AG09309 (cell line): ENCODE measurements around the gene DNAH11.
"Not testable (repeated sequence)": the region's sequence is repeated elsewhere in the genome, so short reads cannot be mapped to it uniquely, and the experiment has no call there.

ENCODE experiments used
- DNase-seq: peaks from one replicate; pipeline ENCODE4 v3.0.0-alpha.2; 2010; ENCODE audit warnings: low read depth
- H3K4me3 ChIP-seq: 2 replicates; pipeline ENCODE4 v1.5.1; 2011; ENCODE audit warnings: mild to moderate bottlenecking, low read depth, low read length, moderate library complexity; ENCODE audit not compliant: control insufficient read depth
- CTCF ChIP-seq: IDR thresholded peaks from 2 replicates; pipeline ENCODE4 v1.5.1; 2011; ENCODE audit warnings: mild to moderate bottlenecking, low read depth, low read length, inconsistent platforms; ENCODE audit not compliant: insufficient read depth, control insufficient read depth; ENCODE audit errors: missing control alignments

DNAH11 gene

GRCh38 chr7:21719846-21720245 is 177.0 kb downstream of the DNAH11 start:
- DNase-seq, result no peak
- H3K4me3 ChIP-seq, result no peak overlapping the region
- no peak for TF ChIP-seq CTCF

- no peak for DNase-seq
- no peak for TF ChIP-seq CTCF
Observed at GRCh38 chr7:21722371-21722770, 179.5 kb downstream of the DNAH11 start.

GRCh38 chr7:21724562-21724961 is 181.7 kb downstream of the DNAH11 start:
- no peak overlapping the region for H3K4me3 ChIP-seq
- TF ChIP-seq CTCF, result no peak
- no peak for DNase-seq

More at GRCh38 chr7:21722371-21722770, 179.5 kb downstream of the DNAH11 start:
- H3K4me3 ChIP-seq, result no peak overlapping the region

GRCh38 chr7:21730399-21730798 is 187.6 kb downstream of the DNAH11 start:
- no peak overlapping the region for H3K4me3 ChIP-seq
- no peak for DNase-seq
- no peak for TF ChIP-seq CTCF

GRCh38 chr7:21731977-21732376 is 189.1 kb downstream of the DNAH11 start:
- no peak overlapping the region for H3K4me3 ChIP-seq
- TF ChIP-seq CTCF, result no peak
- no peak for DNase-seq

GRCh38 chr7:21732956-21733355 is 190.1 kb downstream of the DNAH11 start:
- not testable (repeated sequence) for DNase-seq, H3K4me3 ChIP-seq

- no peak for DNase-seq
- no peak for TF ChIP-seq CTCF
- H3K4me3 ChIP-seq, result no peak overlapping the region
Observed at GRCh38 chr7:21733837-21734236, 191.0 kb downstream of the DNAH11 start.
